Suppressor macrophage treated with lipopolysaccharide for 1 hour (primary cell): ENCODE results near the gene BAIAP3.

Experiments
- DNase-seq, 3 donors: peaks; one replicate each; pipeline ENCODE4 v3.0.0-alpha.2; 2020 to 2022

The BAIAP3 gene

GRCh38 chr16:1300664-1301476 lies 32.6 kb upstream of the BAIAP3 start:
- DNase-seq, result peak; percentile 71 to 89 (median 84)

- no peak for DNase-seq
These were observed 31.9 kb upstream of the BAIAP3 start for GRCh38 chr16:1301562-1301961.

DNA sequence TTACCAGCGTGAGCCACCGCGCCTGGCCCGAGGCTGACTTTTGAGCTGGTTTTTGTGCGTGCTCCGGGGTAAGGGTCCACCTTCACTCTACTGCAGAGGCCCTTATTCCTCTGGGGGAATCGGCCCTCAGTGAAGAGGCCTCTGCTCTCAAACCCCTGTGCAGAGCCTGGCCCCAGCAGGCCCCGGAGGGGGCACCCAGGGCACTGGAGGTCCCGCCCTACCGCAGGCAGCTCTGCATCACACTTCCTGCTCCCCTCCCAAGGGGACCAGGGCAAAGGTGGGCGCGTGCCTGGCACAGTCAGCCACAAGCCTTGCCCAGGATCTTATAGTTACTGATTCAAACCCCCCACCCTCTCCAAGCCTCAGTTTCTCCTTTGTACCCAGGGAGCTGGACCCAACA lies 27.6 kb upstream of the BAIAP3 start:
- DNase-seq, result no peak

GRCh38 chr16:1306334-1306733 lies 27.1 kb upstream of the BAIAP3 start:
- no peak for DNase-seq

DNA sequence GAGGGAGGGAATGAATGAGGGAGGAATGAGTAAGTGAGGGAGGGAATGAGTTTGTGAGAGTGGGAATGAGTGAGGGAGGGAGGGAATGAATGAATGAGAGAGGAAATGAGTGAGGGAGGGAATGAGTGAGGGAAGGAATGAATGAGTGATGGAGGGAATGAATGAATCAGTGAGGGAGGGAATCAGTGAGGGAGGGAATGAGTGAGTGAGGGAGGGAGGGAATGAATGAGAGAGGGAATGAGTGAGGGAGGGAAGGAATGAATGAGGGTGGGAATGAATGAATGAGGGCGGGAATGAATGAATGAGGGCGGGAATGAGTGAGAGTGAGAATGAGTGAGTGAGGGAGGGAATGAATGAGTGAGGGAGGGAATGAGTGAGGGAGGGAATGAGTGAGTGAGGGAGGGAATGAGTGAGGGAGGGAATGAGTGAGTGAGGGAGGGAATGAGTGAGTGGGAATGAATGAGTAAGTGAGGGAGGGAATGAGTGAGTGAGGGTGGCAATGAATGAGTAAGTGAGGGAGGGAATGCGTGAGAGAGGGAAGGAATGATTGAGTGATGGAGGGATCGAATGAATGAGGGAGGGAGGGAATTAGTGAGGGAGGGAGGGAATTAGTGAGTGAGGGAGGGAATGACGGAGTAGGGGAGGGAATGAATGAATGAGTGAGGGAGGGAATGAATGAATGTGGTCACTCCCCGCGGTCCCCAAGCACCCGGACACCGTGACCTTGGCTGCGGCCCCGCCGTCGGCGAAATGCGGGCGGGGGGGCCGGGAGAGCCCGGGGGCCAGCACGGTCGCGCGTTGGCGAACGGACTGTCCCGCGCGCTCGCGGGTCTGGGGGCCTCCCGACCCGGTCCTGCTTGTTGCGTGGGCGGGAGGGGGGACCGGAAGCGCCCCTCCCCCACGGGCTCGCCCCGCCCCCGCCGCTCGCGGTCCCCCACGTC lies 25.1 kb upstream of the BAIAP3 start:
- DNase-seq, result no peak

GRCh38 chr16:1308977-1309885 lies 24.2 kb upstream of the BAIAP3 start, which contains the start of gene UBE2I:
Gene UBE2I, plus strand, starts transcription at chr16:1309636. Its CDS starts 4,395 bp downstream, at chr16:1314031.
- peak; percentile 96 to 98 (median 97) for DNase-seq

GRCh38 chr16:1309888-1310831 lies 23.3 kb upstream of the BAIAP3 start:
- peak; percentile 68 to 91 (median 83) for DNase-seq

- DNase-seq, result peak in 2 of 3 donors; percentile 31 to 42
These were observed 22.6 kb upstream of the BAIAP3 start for GRCh38 chr16:1310832-1311200.

- no peak for DNase-seq
These were observed 22.2 kb upstream of the BAIAP3 start for GRCh38 chr16:1311212-1311737.

DNA sequence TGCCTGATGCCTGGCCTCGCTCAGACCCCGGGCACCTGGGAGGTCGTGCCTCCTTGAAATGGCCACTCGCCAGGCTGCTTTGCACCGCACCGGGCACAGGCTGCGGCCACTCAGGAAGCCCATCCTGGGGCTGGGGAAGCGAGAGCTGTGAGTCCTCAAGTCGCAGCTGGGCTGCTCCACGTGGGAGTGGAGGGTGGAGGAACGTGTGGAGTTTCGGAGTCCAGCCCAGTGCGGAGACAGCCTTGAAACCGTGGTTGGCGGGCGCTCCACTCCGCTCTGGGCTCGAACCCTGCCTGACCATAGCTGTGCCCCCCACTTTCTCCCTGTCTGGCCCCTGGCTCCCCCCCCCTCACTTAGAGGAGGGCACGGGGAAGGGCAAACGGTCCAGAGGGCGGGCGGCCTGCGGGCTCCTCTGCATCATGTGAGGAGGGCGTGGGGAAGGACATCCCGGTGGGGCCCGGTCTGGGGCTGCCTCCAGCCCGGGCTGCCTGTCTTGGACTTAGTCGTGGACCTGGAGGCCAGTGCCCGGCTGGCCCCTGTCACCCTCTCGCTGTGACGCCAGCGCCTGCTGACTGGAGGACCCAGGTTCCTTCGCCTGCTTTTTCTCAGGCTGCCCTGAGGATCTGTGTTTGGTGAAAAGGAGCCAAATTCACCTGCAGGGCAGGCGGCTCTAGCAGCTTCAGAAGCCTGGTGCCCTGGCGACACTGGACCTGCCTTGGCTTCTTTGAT lies 21.5 kb upstream of the BAIAP3 start:
- peak; percentile 36 to 70 (median 54) for DNase-seq

DNA sequence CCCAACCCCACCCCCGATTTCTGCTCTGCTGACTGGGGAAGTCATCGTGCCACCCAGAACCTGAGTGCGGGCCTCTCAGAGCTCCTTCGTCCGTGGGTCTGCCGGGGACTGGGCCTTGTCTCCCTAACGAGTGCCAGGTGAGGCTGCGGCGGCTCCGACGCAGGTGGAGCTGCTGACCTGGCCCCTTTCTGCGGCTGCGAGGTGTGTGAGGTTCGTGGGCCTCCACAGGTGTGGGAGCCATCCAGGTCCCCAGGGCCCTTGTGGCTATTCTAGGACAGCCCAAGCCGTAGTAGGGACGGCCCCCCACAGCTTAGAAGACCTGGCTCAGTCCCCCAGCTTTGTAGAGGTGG lies 21.0 kb upstream of the BAIAP3 start:
- no peak for DNase-seq

- DNase-seq, result no peak
These were observed 20.5 kb upstream of the BAIAP3 start for GRCh38 chr16:1312903-1313302.

DNA sequence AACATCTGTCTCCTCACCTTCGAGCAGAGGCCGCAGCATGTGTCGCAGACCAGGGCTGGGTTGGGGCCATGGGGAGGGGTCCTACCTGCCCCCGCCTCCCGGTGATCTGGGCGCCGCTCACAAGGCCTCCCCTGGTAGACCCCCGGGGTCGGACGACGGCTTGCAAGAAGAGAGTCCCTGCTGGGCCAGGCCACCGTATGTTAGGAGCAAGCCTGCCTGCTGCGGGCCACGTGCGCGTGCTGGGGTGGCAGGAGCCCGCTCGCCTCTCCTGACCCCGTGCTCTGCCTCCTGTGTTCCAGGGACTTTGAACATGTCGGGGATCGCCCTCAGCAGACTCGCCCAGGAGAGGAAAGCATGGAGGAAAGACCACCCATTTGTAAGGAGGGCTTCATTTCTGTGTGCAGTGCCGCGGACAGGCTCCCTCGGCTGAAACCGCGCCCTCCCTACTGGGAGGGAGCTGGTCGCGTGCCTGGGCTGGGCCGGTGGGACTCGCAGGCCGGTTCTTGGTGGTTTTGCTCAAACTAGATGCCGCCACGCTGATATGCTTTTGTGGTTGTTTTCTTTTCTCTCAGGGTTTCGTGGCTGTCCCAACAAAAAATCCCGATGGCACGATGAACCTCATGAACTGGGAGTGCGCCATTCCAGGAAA lies 19.6 kb upstream of the BAIAP3 start:
- no peak for DNase-seq

- no peak for DNase-seq
These were observed 18.9 kb upstream of the BAIAP3 start for GRCh38 chr16:1314399-1315068.

GRCh38 chr16:1315081-1316032 lies 18.1 kb upstream of the BAIAP3 start:
- no peak for DNase-seq

DNA sequence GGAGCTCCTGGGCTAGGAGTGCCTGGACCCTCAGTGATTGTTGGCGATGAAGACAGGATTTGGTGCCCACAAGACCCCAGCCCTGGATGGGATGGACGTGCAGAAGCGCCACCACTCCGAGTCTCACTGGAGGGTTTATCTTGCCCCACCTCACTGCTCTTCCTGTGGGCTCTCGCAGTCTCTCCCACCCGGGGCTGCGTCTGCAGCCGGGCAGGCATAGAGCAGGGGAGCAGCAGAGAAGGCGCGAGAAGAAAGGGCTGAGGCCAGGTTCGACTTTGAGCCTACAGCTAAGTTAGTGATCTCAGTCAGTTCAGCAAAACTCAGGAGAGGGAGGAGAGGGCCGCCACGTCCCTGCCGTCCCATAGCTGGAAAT lies 17.4 kb upstream of the BAIAP3 start:
- DNase-seq, result no peak

DNA sequence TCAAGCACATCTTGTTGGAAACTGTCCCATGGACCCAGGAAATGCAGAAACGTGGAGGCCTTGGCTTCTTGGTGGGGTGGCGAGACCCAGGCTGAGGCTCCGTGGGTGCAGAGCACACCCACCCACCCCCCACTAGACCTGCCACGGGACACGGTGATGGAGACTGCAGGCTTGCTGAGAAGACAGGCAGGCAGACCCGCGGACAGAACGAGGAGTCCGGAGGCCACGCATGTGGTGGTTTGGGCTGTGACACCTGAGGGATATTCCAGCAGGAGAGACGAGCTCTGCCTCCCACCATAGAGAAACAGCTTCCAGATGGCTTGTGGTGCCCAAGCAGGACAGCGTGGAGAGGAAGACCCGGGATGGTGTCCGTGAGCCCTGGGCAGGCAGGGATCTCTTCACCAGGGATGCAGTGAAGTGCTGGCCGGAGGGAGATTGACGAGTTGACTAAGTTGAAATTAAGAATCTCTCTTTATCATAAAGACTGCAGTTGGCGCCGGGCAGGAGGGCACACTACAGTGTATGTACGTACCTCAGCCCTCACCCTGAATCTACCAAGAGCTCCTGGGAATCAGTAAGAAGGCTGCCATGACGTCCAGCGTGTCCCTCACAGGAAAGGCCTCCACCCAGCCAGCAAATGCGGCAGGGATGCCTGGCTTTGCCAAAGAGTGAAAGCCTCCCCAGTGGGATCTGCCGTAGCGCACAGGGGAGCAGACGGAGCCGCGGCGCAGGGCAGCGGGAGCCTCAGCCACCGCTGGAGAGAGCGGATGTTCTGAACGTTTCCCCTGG lies 15.8 kb upstream of the BAIAP3 start:
- no peak for DNase-seq

DNA sequence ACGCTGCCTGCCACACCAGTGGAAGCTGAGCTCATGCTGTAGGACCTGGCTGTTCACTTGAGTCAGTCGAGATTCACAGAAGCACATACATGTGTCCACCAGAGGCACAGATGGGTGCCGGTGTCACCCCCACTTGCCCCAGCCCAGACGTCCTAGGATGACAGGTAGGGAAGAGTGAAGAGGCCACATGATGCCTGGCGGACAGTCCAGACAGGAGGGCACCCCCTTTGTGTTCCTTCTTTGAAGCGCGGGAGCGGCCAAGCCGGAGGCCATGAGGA lies 15.2 kb upstream of the BAIAP3 start:
- no peak for DNase-seq
